Measurements from ENCODE around the gene FHIT.

DNA sequence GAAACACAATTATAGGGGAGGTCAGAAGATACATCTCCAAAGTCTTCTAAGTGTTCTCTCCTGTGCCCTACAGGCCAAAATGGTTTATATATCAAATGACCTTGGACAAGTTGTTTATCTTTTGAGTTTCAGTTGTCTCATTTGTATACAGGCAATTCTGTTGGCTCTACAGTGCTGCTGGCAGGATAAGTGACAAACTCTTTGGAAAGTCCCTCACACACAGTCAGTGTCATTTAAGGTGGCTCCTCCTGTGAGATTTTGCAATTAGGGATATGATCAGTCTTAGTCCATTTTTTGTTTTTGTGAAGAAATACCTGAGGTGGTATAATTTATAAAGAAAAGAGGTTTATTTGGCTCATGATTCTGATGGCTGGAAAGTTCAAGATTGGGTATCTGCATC, 1165.6 kb downstream of the FHIT start:
- TF ChIP-seq, protein P1, sequence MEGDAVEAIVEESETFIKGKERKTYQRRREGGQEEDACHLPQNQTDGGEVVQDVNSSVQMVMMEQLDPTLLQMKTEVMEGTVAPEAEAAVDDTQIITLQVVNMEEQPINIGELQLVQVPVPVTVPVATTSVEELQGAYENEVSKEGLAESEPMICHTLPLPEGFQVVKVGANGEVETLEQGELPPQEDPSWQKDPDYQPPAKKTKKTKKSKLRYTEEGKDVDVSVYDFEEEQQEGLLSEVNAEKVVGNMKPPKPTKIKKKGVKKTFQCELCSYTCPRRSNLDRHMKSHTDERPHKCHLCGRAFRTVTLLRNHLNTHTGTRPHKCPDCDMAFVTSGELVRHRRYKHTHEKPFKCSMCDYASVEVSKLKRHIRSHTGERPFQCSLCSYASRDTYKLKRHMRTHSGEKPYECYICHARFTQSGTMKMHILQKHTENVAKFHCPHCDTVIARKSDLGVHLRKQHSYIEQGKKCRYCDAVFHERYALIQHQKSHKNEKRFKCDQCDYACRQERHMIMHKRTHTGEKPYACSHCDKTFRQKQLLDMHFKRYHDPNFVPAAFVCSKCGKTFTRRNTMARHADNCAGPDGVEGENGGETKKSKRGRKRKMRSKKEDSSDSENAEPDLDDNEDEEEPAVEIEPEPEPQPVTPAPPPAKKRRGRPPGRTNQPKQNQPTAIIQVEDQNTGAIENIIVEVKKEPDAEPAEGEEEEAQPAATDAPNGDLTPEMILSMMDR (IDR thresholded peaks at IDR 0.05), result no peak
- TF ChIP-seq EZH2phosphoT487 (IDR thresholded peaks at IDR 0.05), result no peak

All from neural progenitor cell (in vitro differentiated cells).